GM12892 (cell line): Measurements from ENCODE around the gene FOXK2.

Experiments used
- POLR2A ChIP-seq: IDR thresholded peaks from 2 replicates; pipeline ENCODE4 v1.6.1; 2011; ENCODE audit warnings: low read depth, low read length, control low read depth
- POLR2AphosphoS5 ChIP-seq: IDR thresholded peaks from 2 replicates; pipeline ENCODE4 v1.6.1; 2011; ENCODE audit warnings: low read depth, low read length, control low read depth
- TAF1 ChIP-seq: IDR thresholded peaks from 2 replicates; pipeline ENCODE4 v1.6.1; 2011; ENCODE audit warnings: low read depth, mild to moderate bottlenecking, control low read depth, low read length, borderline replicate concordance

DNA sequence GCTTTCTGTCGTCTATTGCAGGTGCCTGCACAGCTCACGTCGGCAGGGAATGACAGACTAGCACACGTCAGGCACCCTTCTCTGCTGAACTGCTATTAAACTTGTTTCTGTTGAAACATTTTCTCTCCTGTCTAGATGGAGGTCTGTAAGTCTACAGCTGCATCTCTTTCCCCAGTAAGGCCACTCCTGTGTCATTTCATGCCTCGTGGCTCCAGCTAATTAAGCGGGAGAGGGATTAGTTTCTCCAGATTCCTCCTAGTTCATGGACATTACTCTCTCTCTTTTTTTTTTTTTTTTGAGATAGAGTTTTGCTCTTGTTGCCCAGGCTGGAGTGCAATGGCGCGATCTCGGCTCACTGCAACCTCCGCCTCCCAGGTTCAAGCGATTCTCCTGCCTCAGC is 54.5 kb downstream of the FOXK2 start:
- no peak for TF ChIP-seq POLR2A
- TF ChIP-seq TAF1: no peak
- TF ChIP-seq POLR2AphosphoS5: no peak
